Upper lobe of left lung (tissue), 6 donors: Measurements from ENCODE around the gene CCDC69. TPM values are rescaled to one million over a fixed set of nuclear protein-coding genes. Genes with fewer than 3 reads are reported as not detected.

Experiments
- ATAC-seq, 2 donors: fragments of 200-7000 bp; cut with Tn5 transposase; one replicate each; pipeline ENCODE4 v1.9.1; 2022; ENCODE audit warnings: mild to moderate bottlenecking in 2 of 2, moderate library complexity in 2 of 2; ENCODE audit not compliant: low FRiP score in 2 of 2
- DNase-seq, 2 donors: peaks; one replicate each; pipeline ENCODE4 v3.0.0-alpha.2; 2019 to 2020
- H3K27ac ChIP-seq, 4 donors: fragments of 200-600 bp; sonication (generic); one replicate each; pipeline ENCODE4 v1.5.1; 2016 to 2019
- H3K27me3 ChIP-seq, 4 donors: fragments of 200-600 bp; sonication (generic); one replicate each; pipeline ENCODE4 v1.5.1; 2017 to 2019
- H3K36me3 ChIP-seq, 4 donors: fragments of 200-600 bp; sonication (generic); one replicate each; pipeline ENCODE4 v1.5.1; 2016 to 2019
- H3K4me1 ChIP-seq, 4 donors: fragments of 200-600 bp; sonication (generic); one replicate each; pipeline ENCODE4 v1.5.1; 2018 to 2019
- H3K4me3 ChIP-seq, 4 donors: fragments of 200-600 bp; sonication (generic); one replicate each; pipeline ENCODE4 v1.5.1; 2017 to 2019; ENCODE audit warnings: mild to moderate bottlenecking in 2 of 4, moderate library complexity in 1 of 4
- H3K9me3 ChIP-seq, 4 donors: fragments of 200-600 bp; sonication (generic); one replicate each; pipeline ENCODE4 v1.5.1; 2018 to 2019
- EP300 ChIP-seq, 4 donors: sonication (generic); formaldehyde crosslinking; IDR thresholded peaks; one replicate each; pipeline ENCODE4 v1.5.1; 2017; ENCODE audit warnings: antibody characterized with exemption in 4 of 4, control low read depth in 2 of 4
- POLR2A ChIP-seq, 4 donors: fragments of 450-650 bp; IDR thresholded peaks; one replicate each; pipeline ENCODE4 v1.5.1; 2016 to 2017; ENCODE audit warnings: antibody characterized with exemption in 4 of 4, mild to moderate bottlenecking in 2 of 4
- POLR2AphosphoS5 ChIP-seq, 2 donors: sonication (generic); formaldehyde crosslinking; IDR thresholded peaks; one replicate each; pipeline ENCODE4 v1.5.1; 2017; ENCODE audit warnings: antibody characterized with exemption in 2 of 2
- WGBS, 2 donors: methylation state at CpG; one replicate each; pipeline ENCODE4 v1.1.5; 2017 to 2018; 5-methylcytosine and 5-hydroxymethylcytosine counted together
- total RNA-seq, 6 donors: library from RNA; depleted of rRNA in 4 of 6; stranded (reverse); fragments of >200 nt in 4 of 6; gene quantifications; one replicate each; pipeline versions ENCODE4 v1.1.0 to v1.2.1, GENCODE V29; 2016 to 2021
- TF ChIP-seq, protein P1 (sequence below), 6 experiments: fragments of 450-650 bp in 4 of 6; fragments of 200-600 bp in 2 of 6; sonication (generic) in 2 of 6; IDR thresholded peaks; one replicate each; pipeline ENCODE4 v1.5.1; 2016 to 2019; ENCODE audit warnings: antibody characterized with exemption in 6 of 6
- donor health status: DM: no; HTN: no; CAD: no; lungs with moderate emphysema.
- donor health status: DM: no; HTN: yes; CAD: no; lungs with severe emphysema.

Gene CCDC69
- total RNA-seq, 6 donors from 2014 or later = 61.0 to 119 (median 92.6) TPM

DNA sequence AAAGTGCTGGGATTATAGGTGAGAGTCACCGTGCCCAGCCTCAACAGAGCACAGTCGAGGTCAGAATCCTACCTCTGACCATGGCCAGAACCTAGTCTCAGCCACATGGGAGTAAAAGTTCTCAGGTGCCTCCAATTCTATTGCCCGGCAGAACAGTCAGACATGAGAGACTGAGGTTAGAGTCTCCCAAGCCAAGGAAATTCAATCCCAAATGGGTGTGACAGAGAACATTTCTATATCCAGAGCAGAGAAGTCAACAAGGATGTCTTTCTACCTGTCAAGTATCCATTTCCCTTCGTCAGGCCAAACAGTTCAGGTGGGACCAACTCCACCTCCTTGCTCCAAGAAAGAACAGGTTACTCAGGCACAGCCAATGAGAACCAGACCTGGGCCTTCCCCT lies 76.9 kb downstream of the CCDC69 start:
- ATAC-seq (no peak), DNase-seq (no peak)
- Histone ChIP-seq H3K27ac (no peak overlapping the region), H3K4me3 (no peak overlapping the region), H3K9me3 (no peaks in the 10 kb centered on the region), H3K27me3 (no peaks in the 10 kb centered on the region), H3K36me3 (peaks cover 0 to 37% (median 6%) of the 10 kb centered on the region in 4 donors), H3K4me1 (peaks cover 38 to 45% (median 41%) of the 10 kb centered on the region in 4 donors)
- TF ChIP-seq EP300 (IDR thresholded peaks at IDR 0.05) (no peak), POLR2A (IDR thresholded peaks at IDR 0.05) (no peak), POLR2AphosphoS5 (IDR thresholded peaks at IDR 0.05) (no peak)
- TF ChIP-seq, protein P1, sequence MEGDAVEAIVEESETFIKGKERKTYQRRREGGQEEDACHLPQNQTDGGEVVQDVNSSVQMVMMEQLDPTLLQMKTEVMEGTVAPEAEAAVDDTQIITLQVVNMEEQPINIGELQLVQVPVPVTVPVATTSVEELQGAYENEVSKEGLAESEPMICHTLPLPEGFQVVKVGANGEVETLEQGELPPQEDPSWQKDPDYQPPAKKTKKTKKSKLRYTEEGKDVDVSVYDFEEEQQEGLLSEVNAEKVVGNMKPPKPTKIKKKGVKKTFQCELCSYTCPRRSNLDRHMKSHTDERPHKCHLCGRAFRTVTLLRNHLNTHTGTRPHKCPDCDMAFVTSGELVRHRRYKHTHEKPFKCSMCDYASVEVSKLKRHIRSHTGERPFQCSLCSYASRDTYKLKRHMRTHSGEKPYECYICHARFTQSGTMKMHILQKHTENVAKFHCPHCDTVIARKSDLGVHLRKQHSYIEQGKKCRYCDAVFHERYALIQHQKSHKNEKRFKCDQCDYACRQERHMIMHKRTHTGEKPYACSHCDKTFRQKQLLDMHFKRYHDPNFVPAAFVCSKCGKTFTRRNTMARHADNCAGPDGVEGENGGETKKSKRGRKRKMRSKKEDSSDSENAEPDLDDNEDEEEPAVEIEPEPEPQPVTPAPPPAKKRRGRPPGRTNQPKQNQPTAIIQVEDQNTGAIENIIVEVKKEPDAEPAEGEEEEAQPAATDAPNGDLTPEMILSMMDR (IDR thresholded peaks at IDR 0.05) = no peak
- 97 to 100% methylated on average over 4 of the region's 4 CpGs for WGBS, 2 donors

DNA sequence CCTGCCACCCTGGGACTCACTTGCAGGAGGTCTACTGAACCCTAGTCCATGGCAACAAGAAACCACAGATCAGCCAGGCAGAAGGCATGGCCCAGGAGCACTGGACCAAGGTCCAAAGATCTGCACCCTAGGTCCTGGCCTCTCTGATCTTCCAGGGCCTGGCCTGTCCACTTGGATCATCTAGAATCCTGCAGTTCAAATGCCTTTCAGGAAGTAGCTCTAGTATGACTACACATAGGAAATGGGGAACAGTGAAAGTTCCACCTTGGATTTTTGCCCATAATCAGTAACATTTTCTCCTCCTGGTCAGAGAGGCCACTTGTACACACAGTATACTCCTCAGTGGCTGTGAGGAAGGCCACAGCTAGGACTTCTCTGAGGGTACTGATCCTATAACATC lies 77.8 kb downstream of the CCDC69 start:
- Histone ChIP-seq H3K4me1 (peaks cover 28 to 40% (median 33%) of the 10 kb centered on the region in 4 donors), H3K27me3 (no peaks in the 10 kb centered on the region), H3K27ac (no peak overlapping the region), H3K36me3 (peaks cover 0 to 37% (median 6%) of the 10 kb centered on the region in 4 donors), H3K4me3 (no peak overlapping the region), H3K9me3 (no peaks in the 10 kb centered on the region)
- ATAC-seq (no peak), DNase-seq (no peak)
- TF ChIP-seq EP300 (IDR thresholded peaks at IDR 0.05) (no peak), POLR2A (IDR thresholded peaks at IDR 0.05) (no peak), POLR2AphosphoS5 (IDR thresholded peaks at IDR 0.05) (no peak)
- TF ChIP-seq, protein P1 (IDR thresholded peaks at IDR 0.05) = no peak

DNA sequence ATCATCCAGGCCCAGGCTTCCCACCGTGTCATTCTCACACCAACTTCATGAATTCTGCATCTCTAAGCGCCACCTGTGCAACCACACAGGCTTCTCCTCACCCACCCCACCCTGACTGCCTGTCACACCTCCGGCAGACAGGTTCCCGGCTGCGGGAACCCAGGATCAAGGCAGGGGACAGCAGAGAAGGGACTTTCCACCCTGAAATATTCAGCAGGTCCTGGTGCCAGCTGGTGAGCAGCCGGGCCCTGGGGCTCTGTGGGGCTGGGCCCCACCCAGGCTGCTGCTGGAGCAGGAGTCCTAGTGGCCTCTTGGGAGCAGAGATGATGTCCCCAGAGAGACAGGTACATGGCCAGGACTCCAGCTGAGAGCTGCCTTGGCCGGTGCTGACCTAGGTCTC lies 79.0 kb downstream of the CCDC69 start:
- Histone ChIP-seq H3K27ac (no peak overlapping the region), H3K9me3 (no peaks in the 10 kb centered on the region), H3K4me1 (peaks cover 18 to 28% (median 21%) of the 10 kb centered on the region in 4 donors), H3K27me3 (no peaks in the 10 kb centered on the region), H3K4me3 (no peak overlapping the region), H3K36me3 (peaks cover 0 to 42% (median 7%) of the 10 kb centered on the region in 4 donors)
- no peak for TF ChIP-seq POLR2AphosphoS5 (IDR thresholded peaks at IDR 0.05)
- TF ChIP-seq, protein P1 (IDR thresholded peaks at IDR 0.05) = no peak
- TF ChIP-seq POLR2A (IDR thresholded peaks at IDR 0.05) = no peak
- TF ChIP-seq EP300 (IDR thresholded peaks at IDR 0.05) = no peak
- no peak for DNase-seq
- WGBS, 2 donors = 79 to 95% methylated on average over 3 to 7 of the region's 7 CpGs
- no peak for ATAC-seq

DNA sequence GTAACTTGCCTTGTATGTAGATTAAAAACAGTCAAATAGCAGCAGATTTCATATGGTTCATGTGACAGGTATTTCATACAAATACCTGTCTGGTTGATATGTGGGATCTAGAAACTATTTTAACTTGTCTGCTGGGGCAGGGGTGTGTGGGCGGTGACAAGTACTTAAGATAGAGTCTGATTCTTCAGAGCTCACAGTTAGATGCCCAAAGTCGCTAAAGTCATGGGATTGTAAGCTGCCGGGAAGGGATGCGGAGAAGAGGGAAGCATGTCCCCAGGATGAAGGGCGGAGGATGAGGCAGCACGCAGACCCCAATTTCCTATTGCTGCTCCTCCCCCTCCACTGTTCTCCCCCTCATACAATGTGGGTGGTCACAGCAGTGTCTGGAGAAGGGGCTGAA lies 79.6 kb downstream of the CCDC69 start:
- peaks cover 12 to 23% (median 18%) of the 10 kb centered on the region in 4 donors for H3K4me1 ChIP-seq
- ATAC-seq (no peak), DNase-seq (no peak)
- H3K27ac ChIP-seq = no peak overlapping the region
- no peaks in the 10 kb centered on the region for H3K27me3 ChIP-seq
- TF ChIP-seq EP300 (IDR thresholded peaks at IDR 0.05) = no peak
- no peak for TF ChIP-seq POLR2AphosphoS5 (IDR thresholded peaks at IDR 0.05)
- no peak for TF ChIP-seq POLR2A (IDR thresholded peaks at IDR 0.05)
- TF ChIP-seq, protein P1 (IDR thresholded peaks at IDR 0.05) = no peak
- no peaks in the 10 kb centered on the region for H3K9me3 ChIP-seq
- H3K36me3 ChIP-seq = peaks cover 0 to 48% (median 12%) of the 10 kb centered on the region in 4 donors
- H3K4me3 ChIP-seq = no peak overlapping the region
- 83 to 85% methylated on average over 6 of the region's 6 CpGs for WGBS, 2 donors

DNA sequence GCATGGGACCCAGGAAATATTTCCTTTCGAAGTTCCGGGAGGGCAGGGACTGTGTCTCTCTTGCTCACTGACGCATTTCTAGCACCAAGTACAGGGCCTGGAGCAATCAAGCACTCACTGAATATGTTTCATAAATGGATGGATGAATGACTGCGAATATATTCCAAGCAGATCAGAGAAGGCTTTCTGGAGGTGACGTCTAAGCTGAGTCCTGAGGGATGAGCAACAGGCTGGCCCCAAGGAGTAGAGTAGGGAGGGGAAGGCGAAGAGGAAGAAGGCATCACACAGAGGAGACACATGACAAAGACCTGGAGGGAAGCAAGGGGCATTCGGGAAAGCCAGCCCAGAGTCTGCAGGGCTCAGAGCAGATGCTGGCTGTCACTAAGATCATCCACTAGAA lies 80.2 kb downstream of the CCDC69 start:
- DNase-seq = no peak
- H3K27me3 ChIP-seq = no peaks in the 10 kb centered on the region
- peaks cover 12 to 22% (median 17%) of the 10 kb centered on the region in 4 donors for H3K4me1 ChIP-seq
- no peak overlapping the region for H3K4me3 ChIP-seq
- no peak for ATAC-seq
- H3K9me3 ChIP-seq = no peaks in the 10 kb centered on the region
- H3K27ac ChIP-seq = no peak overlapping the region
- no peak for TF ChIP-seq POLR2A (IDR thresholded peaks at IDR 0.05)
- TF ChIP-seq EP300 (IDR thresholded peaks at IDR 0.05) = no peak
- TF ChIP-seq, protein P1 (IDR thresholded peaks at IDR 0.05) = no peak
- TF ChIP-seq POLR2AphosphoS5 (IDR thresholded peaks at IDR 0.05) = no peak
- H3K36me3 ChIP-seq = peaks cover 0 to 54% (median 18%) of the 10 kb centered on the region in 4 donors
- 76 to 86% methylated on average over 7 of the region's 7 CpGs for WGBS, 2 donors
